ENCODE measurements around the gene ZNF142.

ZNF142 gene

GRCh38 chr2:218648088-218648786 lies 11.2 kb downstream of the ZNF142 start:
- DNase-seq (ENCODE audit: low read depth): peak; percentile 31

GRCh38 chr2:218645126-218645525 lies 14.3 kb downstream of the ZNF142 start:
- DNase-seq (ENCODE audit: low read depth): no peak

GRCh38 chr2:218644721-218645120 lies 14.7 kb downstream of the ZNF142 start:
- DNase-seq (ENCODE audit: low read depth): no peak

GRCh38 chr2:218643751-218644310 lies 15.6 kb downstream of the ZNF142 start:
- DNase-seq (ENCODE audit: low read depth): no peak

- DNase-seq (ENCODE audit: low read depth): no peak
Measured at GRCh38 chr2:218642786-218643185, 16.6 kb downstream of the ZNF142 start.

GRCh38 chr2:218642121-218642656 lies 17.2 kb downstream of the ZNF142 start:
- DNase-seq (ENCODE audit: low read depth): no peak

- no peak for DNase-seq (ENCODE audit: low read depth)
Measured at GRCh38 chr2:218638372-218638771, 21.1 kb downstream of the ZNF142 start.

- DNase-seq (ENCODE audit: low read depth): no peak
Measured at GRCh38 chr2:218635719-218636118, 23.7 kb downstream of the ZNF142 start.

- DNase-seq (ENCODE audit: low read depth): no peak
Measured at GRCh38 chr2:218631837-218632236, 27.6 kb downstream of the ZNF142 start.

- DNase-seq (ENCODE audit: low read depth): no peak
Measured at GRCh38 chr2:218627939-218628338, 31.5 kb downstream of the ZNF142 start.

- DNase-seq (ENCODE audit: low read depth): no peak
Measured at GRCh38 chr2:218626369-218626768, 33.1 kb downstream of the ZNF142 start.

- no peak for DNase-seq (ENCODE audit: low read depth)
Measured at GRCh38 chr2:218623366-218623705, 36.1 kb downstream of the ZNF142 start.

GRCh38 chr2:218622606-218623365 lies 36.6 kb downstream of the ZNF142 start:
- DNase-seq (ENCODE audit: low read depth): no peak

GRCh38 chr2:218621007-218621406 lies 38.4 kb downstream of the ZNF142 start:
- DNase-seq (ENCODE audit: low read depth): no peak

- no peak for DNase-seq (ENCODE audit: low read depth)
Measured at GRCh38 chr2:218618102-218618860, 41.1 kb downstream of the ZNF142 start.

GRCh38 chr2:218615868-218616315 lies 43.5 kb downstream of the ZNF142 start:
- no peak for DNase-seq (ENCODE audit: low read depth)

- DNase-seq (ENCODE audit: low read depth): no peak
Measured at GRCh38 chr2:218607436-218608115, 51.8 kb downstream of the ZNF142 start, which contains the start of gene PLCD4. TSS of gene PLCD4 (plus strand) at chr2:218607899. CDS start at chr2:218615740, 7,841 bp downstream.

GRCh38 chr2:218605432-218605831 lies 54.0 kb downstream of the ZNF142 start:
- no peak for DNase-seq (ENCODE audit: low read depth)
